T-helper 1 cell treated with Interleukin-12 subunit alpha and Interleukin-12 subunit beta and Interleukin-4 antibody, amounts not matched to agents 30 ng/mL and 1 ng/mL, for 36 hours (primary cell): ENCODE measurements around the gene KIF5C. TPM values are rescaled to one million over a fixed set of nuclear protein-coding genes. Genes with fewer than 3 reads are reported as not detected.

Source experiments
- intact Hi-C: fragments of 100-400 bp; cut with micrococcal nuclease; formaldehyde crosslinking; loops from one replicate; pipeline ENCODE4 v1.15.1; 2024
- total RNA-seq: library from RNA; stranded (reverse); gene quantifications from 2 replicates; pipeline ENCODE4 v1.2.3, GENCODE V29; 2022

KIF5C gene
- total RNA-seq, 1 donor from 2014 or later: 18.3 TPM

GRCh38 chr2:149068225-149068995 is 193.4 kb downstream of the KIF5C start:
- intact Hi-C loops: no loop called here

GRCh38 chr2:149068996-149069888 is 194.2 kb downstream of the KIF5C start:
- intact Hi-C loops: no loop called here

GRCh38 chr2:149070681-149071320 is 195.8 kb downstream of the KIF5C start:
- intact Hi-C loops: no loop called here

GRCh38 chr2:149075105-149075504 is 200.1 kb downstream of the KIF5C start:
- intact Hi-C loops: no loop called here

- intact Hi-C loops: no loop called here
Observed at GRCh38 chr2:149075853-149076252, 200.8 kb downstream of the KIF5C start.

Other genes with a start within 250 kb of the KIF5C start
- gene EPC2, start 230.5 kb upstream of the KIF5C start, total RNA-seq: 44.0 and 46.1 TPM in 2 replicates
- gene LYPD6B, start 163.5 kb downstream of the KIF5C start, total RNA-seq: not detected in 2 replicates